GM12874 (cell line): Measurements from ENCODE around the gene SBNO2.

Experiments used
- TF ChIP-seq, protein P1 (sequence below): IDR thresholded peaks from 2 replicates; pipeline ENCODE4 v1.5.1; 2011; ENCODE audit warnings: low read depth, mild to moderate bottlenecking, control low read depth, low read length, moderate library complexity; ENCODE audit not compliant: insufficient read depth

Gene SBNO2

DNA sequence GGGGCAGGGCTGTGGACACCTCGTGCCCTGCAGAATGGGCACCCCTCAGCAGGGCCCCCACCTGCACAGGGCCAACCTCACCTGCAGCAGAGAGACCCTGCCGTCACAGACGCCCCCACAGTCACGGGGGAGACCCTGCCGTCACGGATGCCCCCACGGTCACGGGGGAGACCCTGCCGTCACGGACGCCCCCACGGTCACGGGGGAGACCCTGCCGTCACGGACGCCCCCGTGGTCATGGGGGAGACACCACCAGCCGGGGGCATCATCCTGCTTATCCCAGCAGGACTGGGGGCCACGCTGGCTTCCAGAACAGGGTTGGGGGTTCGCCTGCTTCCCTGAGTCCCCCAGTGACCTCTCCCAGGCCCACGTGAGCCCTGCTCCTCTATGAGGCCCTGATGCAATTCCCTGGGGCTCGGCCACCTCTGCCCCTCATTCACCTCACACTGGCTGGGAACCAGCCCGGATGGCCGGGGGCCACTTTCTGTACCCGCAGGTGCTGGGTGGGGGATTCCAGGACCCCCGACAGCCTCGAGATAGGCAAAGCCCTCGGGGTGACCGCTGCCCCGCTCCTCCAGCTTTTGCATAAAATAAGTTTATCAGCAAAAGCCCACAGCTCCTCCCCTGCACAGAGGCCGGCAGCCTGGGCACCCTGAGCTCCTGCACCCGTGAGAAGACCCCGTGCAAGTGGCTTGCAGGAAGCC is 23.6 kb downstream of the SBNO2 start:
- TF ChIP-seq, protein P1, sequence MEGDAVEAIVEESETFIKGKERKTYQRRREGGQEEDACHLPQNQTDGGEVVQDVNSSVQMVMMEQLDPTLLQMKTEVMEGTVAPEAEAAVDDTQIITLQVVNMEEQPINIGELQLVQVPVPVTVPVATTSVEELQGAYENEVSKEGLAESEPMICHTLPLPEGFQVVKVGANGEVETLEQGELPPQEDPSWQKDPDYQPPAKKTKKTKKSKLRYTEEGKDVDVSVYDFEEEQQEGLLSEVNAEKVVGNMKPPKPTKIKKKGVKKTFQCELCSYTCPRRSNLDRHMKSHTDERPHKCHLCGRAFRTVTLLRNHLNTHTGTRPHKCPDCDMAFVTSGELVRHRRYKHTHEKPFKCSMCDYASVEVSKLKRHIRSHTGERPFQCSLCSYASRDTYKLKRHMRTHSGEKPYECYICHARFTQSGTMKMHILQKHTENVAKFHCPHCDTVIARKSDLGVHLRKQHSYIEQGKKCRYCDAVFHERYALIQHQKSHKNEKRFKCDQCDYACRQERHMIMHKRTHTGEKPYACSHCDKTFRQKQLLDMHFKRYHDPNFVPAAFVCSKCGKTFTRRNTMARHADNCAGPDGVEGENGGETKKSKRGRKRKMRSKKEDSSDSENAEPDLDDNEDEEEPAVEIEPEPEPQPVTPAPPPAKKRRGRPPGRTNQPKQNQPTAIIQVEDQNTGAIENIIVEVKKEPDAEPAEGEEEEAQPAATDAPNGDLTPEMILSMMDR, result no peak

DNA sequence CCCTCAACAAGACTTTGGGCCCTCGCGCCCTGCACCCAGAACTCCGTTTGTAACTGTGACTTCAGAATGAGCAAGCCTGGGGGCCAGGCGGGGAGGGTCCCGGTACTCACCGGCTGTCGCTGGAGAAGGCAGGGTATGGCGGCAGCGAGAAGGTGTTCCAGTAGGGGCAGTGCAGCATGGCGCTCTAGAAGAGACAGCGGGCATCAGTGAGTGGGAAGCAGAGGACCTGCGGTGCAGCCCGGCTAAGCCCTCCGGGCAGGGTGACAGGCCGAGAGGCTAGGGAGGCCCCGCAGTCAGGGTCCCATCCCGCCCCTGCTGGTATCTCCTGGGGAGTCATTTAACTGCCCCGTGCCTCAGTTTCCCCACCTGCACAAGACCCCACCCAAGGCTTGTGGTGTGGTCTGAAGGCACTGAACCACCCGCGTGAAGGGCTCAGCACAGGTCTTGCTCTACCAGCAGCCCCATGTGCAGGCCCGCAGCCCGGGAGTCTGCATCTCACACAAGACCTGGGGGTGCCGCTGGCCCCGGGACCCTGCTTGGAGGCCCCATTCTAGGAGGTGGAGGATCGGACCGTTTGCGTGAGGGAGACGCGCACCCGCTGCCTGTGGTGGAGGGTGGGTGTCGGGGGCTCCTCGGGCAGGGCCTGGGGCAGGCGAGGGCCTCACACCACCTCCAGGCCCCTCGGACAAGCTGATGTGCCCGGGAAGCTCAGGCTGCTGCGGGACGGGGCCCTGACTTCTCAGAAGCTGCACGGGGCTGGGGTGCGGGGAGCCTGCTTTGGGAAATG is 24.6 kb downstream of the SBNO2 start:
- TF ChIP-seq, protein P1, result no peak

DNA sequence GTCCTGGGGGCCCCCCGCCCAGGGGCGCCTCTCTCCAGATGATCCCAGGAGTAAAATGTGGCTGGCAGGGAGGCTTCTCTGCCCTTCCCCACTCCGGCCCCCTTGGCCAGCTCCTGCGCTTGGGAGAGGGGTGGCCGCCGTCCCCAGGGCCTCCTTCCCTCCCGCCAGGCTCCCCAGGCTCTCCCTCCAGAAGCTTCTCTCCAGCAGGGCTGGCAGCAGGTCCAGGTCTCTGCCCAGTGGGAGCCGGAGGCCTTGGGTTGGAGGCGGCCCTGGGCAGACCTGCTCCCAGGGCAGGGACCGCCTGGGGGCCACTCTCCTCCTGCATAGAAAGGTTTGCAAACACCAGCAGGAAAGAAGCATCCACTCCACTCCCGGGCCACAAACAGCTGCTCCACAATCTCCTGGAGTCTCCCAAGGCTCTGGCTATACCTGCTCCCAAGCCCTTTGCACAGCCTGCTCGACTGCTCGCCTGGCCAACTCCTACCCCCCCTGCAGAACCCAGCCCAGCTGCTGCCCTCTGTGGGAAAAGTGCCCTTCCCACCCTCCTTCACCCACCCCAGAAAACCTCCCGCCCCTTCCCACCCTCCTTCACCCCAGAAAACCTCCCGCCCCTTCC is 26.0 kb downstream of the SBNO2 start:
- TF ChIP-seq, protein P1, result no peak

DNA sequence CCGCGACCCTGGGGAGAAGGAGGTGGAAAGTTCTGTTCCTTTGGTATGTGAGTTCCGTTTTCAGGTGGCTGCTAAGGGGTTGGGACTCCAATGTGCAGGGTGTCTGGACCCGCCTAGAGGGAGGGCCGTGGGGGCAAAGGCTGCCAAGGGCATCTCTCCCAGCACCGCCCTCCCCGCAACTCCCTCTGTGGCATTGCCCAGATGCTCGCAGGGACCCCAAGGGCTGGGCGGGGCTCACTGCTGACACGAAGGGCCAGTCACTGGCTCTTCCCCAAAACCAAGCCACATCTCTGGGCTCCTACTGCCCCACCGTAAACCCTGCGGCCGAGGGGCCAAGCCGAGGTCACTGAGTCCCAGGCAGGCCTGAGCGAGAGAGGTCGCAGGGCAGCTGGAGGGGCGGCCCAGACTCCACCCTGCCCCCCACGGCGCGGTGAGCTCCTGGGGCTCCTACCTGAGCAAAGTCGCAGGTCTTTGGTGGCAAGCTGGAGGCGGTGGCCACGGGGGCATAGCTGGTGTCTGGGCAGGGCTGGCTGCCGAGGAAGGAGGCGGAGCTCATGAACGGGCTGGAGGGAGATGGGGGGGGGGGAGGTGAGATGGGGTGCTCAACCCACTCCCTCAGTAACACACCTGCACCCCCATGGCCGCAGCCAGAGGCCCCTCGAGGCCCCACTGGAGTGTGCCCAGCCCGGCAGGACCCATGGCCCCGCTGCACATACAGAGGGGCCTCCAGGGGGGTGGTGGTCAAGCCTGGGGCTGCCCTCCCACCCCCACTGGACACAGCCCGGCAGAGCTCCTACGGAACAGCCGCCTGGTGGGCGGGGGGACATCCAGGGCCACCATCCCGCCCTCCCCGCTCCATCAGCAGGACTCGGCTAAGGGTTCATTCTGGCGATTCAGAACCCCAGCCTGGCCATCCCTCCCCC is 26.9 kb downstream of the SBNO2 start:
- TF ChIP-seq, protein P1, result no peak

DNA sequence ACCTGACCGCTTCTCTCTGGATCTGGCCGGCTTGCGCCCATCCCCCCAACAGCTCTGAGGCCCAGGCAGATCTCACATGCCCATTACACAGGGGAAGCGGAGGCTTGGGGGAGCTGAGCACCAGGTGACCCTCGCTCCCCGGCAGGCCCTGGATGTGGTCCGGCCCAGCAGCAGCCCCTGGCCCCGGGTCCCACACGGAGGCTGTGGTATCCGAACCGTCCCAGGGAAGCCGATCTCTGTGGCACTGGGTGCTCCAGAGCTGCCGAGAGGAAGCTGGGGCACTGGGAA is 27.7 kb downstream of the SBNO2 start:
- TF ChIP-seq, protein P1, result no peak

DNA sequence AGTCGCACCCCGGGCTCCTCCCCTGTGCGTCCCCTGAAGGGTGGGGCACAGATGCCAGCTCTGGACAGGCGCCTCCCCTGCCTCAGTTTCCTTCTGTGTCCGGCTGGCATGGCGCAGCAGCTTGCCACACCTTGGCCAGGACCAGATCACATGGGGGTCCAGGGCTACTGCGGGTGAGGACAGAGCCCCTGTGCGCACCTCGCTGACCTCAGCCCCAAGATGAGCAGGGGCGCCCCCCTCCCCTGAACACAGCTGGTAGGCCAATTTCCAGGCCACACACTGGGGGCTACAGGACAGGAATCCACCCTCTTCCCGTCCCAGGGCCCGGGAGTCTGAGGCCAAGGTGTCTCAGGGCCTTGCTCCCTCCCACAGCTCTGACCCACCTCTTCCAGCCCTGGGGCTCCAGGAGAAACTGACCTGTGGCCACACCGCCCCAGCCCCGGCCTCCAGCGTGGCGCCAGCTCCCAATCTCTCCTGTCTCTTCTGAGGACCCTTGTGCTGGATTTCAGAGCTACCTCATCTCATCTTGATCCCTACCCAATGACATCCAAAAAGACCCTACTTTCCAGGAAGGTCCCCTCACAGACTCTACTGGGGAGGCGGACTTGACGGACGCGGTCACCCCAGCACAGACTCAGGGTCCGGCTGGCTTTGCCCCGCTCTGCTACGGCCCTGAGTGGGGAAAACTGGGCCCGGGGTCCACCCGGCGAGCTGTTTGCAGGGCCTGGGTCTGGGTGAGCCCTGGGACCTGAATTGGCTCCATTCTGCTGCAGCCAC is 28.2 kb downstream of the SBNO2 start:
- TF ChIP-seq, protein P1, result no peak
